HCT116 (cell line): ENCODE results near the gene TMC8. TPM values are rescaled to one million over a fixed set of nuclear protein-coding genes. Genes with fewer than 3 reads are reported as not detected.

ENCODE experiments used
- ATAC-seq: fragments of 200-7000 bp; cut with Tn5 transposase; 2 replicates; pipeline ENCODE4 v1.9.1; 2020; ENCODE audit warnings: mild to moderate bottlenecking, moderate library complexity
- BruUV-seq: library from RNA; stranded (reverse); fragments of 400-500 nt; replicated peaks from 2 replicates; lab custom pipeline; 2021; lab: Mats Ljungman, UMichigan
- CTCF ChIA-PET: fragments of 300-600 bp; sonication (Branson Sonifier 250); formaldehyde crosslinking; loops from one replicate; lab custom pipeline; 2021; ENCODE audit warnings: antibody characterized with exemption; lab: Charles Lee
- POLR2A ChIA-PET: fragments of 300-600, 350-600 bp; sonication (Branson Sonifier 250); formaldehyde crosslinking; loops from one replicate; lab custom pipeline; 2021; ENCODE audit warnings: antibody characterized with exemption; lab: Charles Lee
- RAD21 ChIA-PET, 2 experiments: fragments of 300-600 bp; sonication (Branson Sonifier 250); formaldehyde crosslinking; loops; one replicate each; lab custom pipeline; 2023; ENCODE audit warnings: low total read pairs in 2 of 2; ENCODE audit not compliant: uncharacterized antibody in 2 of 2, unreplicated experiment in 2 of 2, low non-redundant PET in 1 of 2; lab: Charles Lee
- DNase-seq: peaks from one replicate; pipeline ENCODE4 v3.0.0-alpha.2; 2010; ENCODE audit warnings: low read depth, low spot score
- H2AFZ ChIP-seq: fragments of 200-600 bp; shearing (Covaris generic), sonication (generic); 2 replicates; pipeline ENCODE4 v1.6.1; 2017; ENCODE audit warnings: low read depth, mixed run types, mixed read lengths, antibody characterized with exemption, low read length; ENCODE audit not compliant: poor library complexity, severe bottlenecking
- H3K27ac ChIP-seq: 2 replicates; pipeline ENCODE4 v1.5.1; 2012; ENCODE audit warnings: low read depth, low read length
- H3K27me3 ChIP-seq: fragments of 200-600 bp; sonication (generic); 2 replicates; pipeline ENCODE4 v1.6.1; 2016; ENCODE audit warnings: mixed run types, low read length, mixed read lengths; ENCODE audit not compliant: insufficient read depth
- H3K36me3 ChIP-seq, 2 experiments: fragments of 200-500 bp in 1 of 2; fragments of 200-600 bp in 1 of 2; sonication (Bioruptor generic) in 1 of 2; sonication (generic) in 1 of 2; 2 replicates each; pipeline versions ENCODE4 v1.5.1 to v1.6.1; 2014 to 2016; ENCODE audit warnings: low read length in 2 of 2, inconsistent platforms in 1 of 2, mixed read lengths in 1 of 2, mixed run types in 1 of 2; ENCODE audit not compliant: insufficient read depth in 2 of 2, control insufficient read depth in 1 of 2
- H3K4me1 ChIP-seq, 2 experiments: fragments of 200-600 bp in 1 of 2; sonication (generic) in 1 of 2; 2 replicates each; pipeline versions ENCODE4 v1.5.1 to v1.6.1; 2012 to 2017; ENCODE audit warnings: low read length in 2 of 2, inconsistent platforms in 1 of 2, mild to moderate bottlenecking in 1 of 2, mixed read lengths in 1 of 2, mixed run types in 1 of 2, moderate library complexity in 1 of 2; ENCODE audit not compliant: insufficient read depth in 2 of 2, control insufficient read depth in 1 of 2
- H3K4me2 ChIP-seq: fragments of 200-600 bp; sonication (generic); 2 replicates; pipeline ENCODE4 v1.6.1; 2017; ENCODE audit warnings: mixed run types, low read length, mixed read lengths
- H3K4me3 ChIP-seq, 2 experiments: fragments of 200-600 bp in 1 of 2; sonication (generic) in 1 of 2; replicated peaks in 1 of 2; 2 replicates each; pipeline ENCODE4 v1.5.1; 2011 to 2016; ENCODE audit warnings: low read length in 2 of 2, control low read depth in 1 of 2, low read depth in 1 of 2, mild to moderate bottlenecking in 1 of 2, mixed read lengths in 1 of 2, mixed run types in 1 of 2
- H3K79me2 ChIP-seq: fragments of 200-600 bp; sonication (generic); 2 replicates; pipeline ENCODE4 v1.6.1; 2017; ENCODE audit warnings: mild to moderate bottlenecking, mixed run types, low read length, moderate library complexity, mixed read lengths; ENCODE audit not compliant: insufficient read depth
- H3K9ac ChIP-seq: fragments of 200-600 bp; sonication (generic); 2 replicates; pipeline ENCODE4 v1.6.1; 2016; ENCODE audit warnings: low read length, mixed read lengths
- H3K9me2 ChIP-seq: fragments of 200-600 bp; sonication (generic), shearing (Covaris generic); 2 replicates; pipeline ENCODE4 v1.6.1; 2017; ENCODE audit warnings: mixed run types, mild to moderate bottlenecking, moderate library complexity; ENCODE audit not compliant: insufficient read depth
- H3K9me3 ChIP-seq, 2 experiments: fragments of 200-500 bp in 1 of 2; fragments of 200-600 bp in 1 of 2; sonication (Bioruptor generic) in 1 of 2; sonication (generic) in 1 of 2; 2 replicates each; pipeline ENCODE4 v1.6.1; 2014 to 2017; ENCODE audit warnings: low read length in 2 of 2, mixed read lengths in 2 of 2, inconsistent platforms in 1 of 2, low read depth in 1 of 2, mild to moderate bottlenecking in 1 of 2, mixed run types in 1 of 2, moderate library complexity in 1 of 2; ENCODE audit not compliant: control insufficient read depth in 1 of 2, insufficient read depth in 1 of 2
- H4K20me1 ChIP-seq: fragments of 200-600 bp; sonication (generic), shearing (Covaris generic); 2 replicates; pipeline ENCODE4 v1.6.1; 2017; ENCODE audit warnings: mixed run types, mild to moderate bottlenecking, moderate library complexity; ENCODE audit not compliant: insufficient read depth
- CBX3 ChIP-seq: IDR thresholded peaks from 2 replicates; pipeline ENCODE4 v1.6.1; 2012; ENCODE audit warnings: low read depth
- ELF1 ChIP-seq: IDR thresholded peaks from 2 replicates; pipeline ENCODE4 v1.6.1; 2012; ENCODE audit warnings: low read depth, borderline replicate concordance
- FOSL1 ChIP-seq: IDR thresholded peaks from 2 replicates; pipeline ENCODE4 v1.6.1; 2012; ENCODE audit warnings: low read depth
- JUND ChIP-seq: IDR thresholded peaks from 2 replicates; pipeline ENCODE4 v1.6.1; 2012
- POLR2AphosphoS5 ChIP-seq: IDR thresholded peaks from 2 replicates; pipeline ENCODE4 v1.6.1; 2011; ENCODE audit warnings: mild to moderate bottlenecking, low read depth, low read length, moderate library complexity
- REST ChIP-seq: IDR thresholded peaks from 2 replicates; pipeline ENCODE4 v1.6.1; 2012; ENCODE audit warnings: low read depth
- ZNF274 ChIP-seq: fragments of 200-500 bp; sonication (Bioruptor generic); IDR thresholded peaks from 2 replicates; pipeline ENCODE4 v1.6.1; 2014; ENCODE audit warnings: mild to moderate bottlenecking, low read depth, low read length, inconsistent platforms
- intact Hi-C: fragments of 100-400 bp; cut with micrococcal nuclease; formaldehyde crosslinking; loops from 2 replicates; pipeline ENCODE4 v1.10.0; 2022
- total RNA-seq: library from RNA; stranded (reverse); gene quantifications from one replicate; pipeline ENCODE4 v1.2.1, GENCODE V29; 2021; ENCODE audit not compliant: unreplicated experiment

TMC8 gene
- total RNA-seq, 1 experiment from 2014 or later, result 7.8 TPM

GRCh38 chr17:78111016-78111726, 19.4 kb upstream of the TMC8 start:
- TF ChIP-seq ELF1 (no peak), FOSL1 (no peak), ZNF274 (no peak), POLR2AphosphoS5 (no peak), JUND (no peak), CBX3 (no peak), REST (no peak)
- TF ChIP-seq, all 23 proteins: peak for 0
- Histone ChIP-seq H3K79me2 (no peaks in the 10 kb centered on the region), H3K4me1 (peaks cover 0 to 4% of the 10 kb centered on the region in 2 experiments; a peak in 1 of 4 replicates), H4K20me1 (no peaks in the 10 kb centered on the region), H3K9ac (no peak overlapping the region), H3K9me3 (no peaks in the 10 kb centered on the region), H3K4me3 (no peak overlapping the region), H3K9me2 (no peaks in the 10 kb centered on the region), H3K4me2 (no peak overlapping the region), H3K27ac (no peak overlapping the region), H3K36me3 (no peaks in the 10 kb centered on the region; a peak in 1 of 4 replicates), H2AFZ (no peak overlapping the region), H3K27me3 (no peaks in the 10 kb centered on the region)
- RAD21 ChIA-PET, result interaction anchor here in 1 of 2 experiments (0.8 kb wide), 1 partner anchor 19 kb away, joined by 3 read pairs; the partner anchor contains the start of gene TMC8
- no TSS peak for BruUV-seq
- POLR2A ChIA-PET, result interaction anchor here (1.0 to 1.2 kb wide), 2 partner anchors 64 to 75 kb away, joined by 3 read pairs; partner anchors contain the start of gene TK1
- intact Hi-C loops, result loop anchor here (10.0 kb wide), 1 partner anchor 314 kb away; no protein-coding TSS in a partner anchor
- ATAC-seq (no peak), DNase-seq (no peak)
- CTCF ChIA-PET, result interaction anchor here (0.9 to 2.9 kb wide), 2 partner anchors 64 to 140 kb away, joined by 3 to 17 read pairs; no protein-coding TSS in a partner anchor
